HG02884 (cell line): ENCODE results near the gene ARRDC2.
"Not testable (repeated sequence)": the region's sequence is repeated elsewhere in the genome, so short reads cannot be mapped to it uniquely, and the experiment has no call there.

Experiments
- ATAC-seq: cut with Tn5 transposase; IDR thresholded peaks from one replicate; pipeline ENCODE4 v1.9.1; 2021; ENCODE audit warnings: mild to moderate bottlenecking, moderate library complexity; ENCODE audit not compliant: unreplicated experiment

The ARRDC2 gene

DNA sequence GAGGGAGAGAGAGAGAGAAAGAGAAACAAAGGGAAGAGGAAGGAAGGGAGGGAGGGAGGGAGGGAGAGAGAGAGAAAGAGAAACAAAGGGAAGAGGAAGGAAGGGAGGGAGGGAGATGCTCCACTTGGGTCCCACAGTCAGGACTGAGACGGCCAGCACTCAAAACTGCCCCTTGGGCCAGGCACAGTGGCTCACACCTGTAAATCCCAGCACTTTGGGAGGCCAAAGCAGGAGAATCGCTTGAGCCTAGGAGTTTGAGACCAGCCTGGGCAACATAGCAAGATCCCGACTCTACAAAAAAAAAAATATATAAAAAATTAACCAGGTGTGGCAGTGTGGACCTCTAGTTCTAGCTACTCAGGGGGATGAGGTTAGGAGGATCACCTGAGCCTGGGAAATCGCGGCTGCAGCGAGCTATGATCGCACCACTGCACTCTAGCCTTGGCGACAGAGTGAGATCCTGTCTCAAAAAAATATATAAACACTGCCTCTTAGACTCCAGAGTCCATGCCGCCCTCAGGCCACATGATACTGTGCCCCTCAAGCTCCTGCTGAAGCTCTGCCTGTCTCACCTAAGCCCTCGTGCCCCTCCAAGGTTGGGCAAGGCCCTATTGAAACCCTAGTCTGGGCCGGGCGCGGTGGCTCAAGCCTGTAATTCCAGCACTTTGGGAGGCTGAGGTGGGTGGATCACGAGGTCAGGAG, 8.4 kb downstream of the ARRDC2 start:
- ATAC-seq: no peak

DNA sequence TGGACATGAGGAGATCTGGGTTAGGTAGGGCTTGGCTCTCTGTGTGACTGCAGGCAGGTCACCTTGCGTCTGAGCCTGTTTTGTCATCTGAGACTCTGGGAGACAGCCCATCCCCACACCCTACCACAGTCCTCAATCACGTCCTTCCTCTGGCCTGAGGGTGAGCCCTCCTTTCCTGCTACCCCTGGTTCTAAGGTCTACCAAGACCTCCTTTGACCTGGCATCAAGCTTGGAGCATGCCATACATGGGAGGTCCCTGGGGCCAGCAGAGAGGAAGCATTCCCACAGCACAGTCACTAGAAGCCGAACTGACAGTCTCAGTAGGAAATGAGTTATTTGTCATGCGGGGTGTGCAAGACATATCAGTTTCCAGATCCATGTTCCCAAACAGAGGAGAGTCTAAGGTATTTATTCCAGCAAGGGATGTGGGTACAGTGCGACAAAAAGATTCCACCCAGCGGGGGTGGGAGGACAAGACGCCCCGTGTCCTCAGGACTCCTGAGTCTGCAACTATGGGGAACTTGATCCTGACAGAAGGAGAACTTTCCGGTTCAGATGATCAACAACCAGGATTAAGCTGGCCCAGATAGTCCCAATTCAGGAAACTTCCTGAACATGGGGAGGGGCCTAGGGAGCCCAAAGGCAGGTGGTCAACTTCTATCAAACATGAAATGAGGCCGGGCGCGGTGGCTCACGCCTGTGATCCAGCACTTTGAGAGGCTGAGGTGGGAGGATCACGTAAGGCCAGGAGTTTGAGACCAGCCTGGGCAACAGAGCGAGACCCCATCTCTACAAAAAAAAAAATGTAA, 9.5 kb downstream of the ARRDC2 start:
- no peak for ATAC-seq

DNA sequence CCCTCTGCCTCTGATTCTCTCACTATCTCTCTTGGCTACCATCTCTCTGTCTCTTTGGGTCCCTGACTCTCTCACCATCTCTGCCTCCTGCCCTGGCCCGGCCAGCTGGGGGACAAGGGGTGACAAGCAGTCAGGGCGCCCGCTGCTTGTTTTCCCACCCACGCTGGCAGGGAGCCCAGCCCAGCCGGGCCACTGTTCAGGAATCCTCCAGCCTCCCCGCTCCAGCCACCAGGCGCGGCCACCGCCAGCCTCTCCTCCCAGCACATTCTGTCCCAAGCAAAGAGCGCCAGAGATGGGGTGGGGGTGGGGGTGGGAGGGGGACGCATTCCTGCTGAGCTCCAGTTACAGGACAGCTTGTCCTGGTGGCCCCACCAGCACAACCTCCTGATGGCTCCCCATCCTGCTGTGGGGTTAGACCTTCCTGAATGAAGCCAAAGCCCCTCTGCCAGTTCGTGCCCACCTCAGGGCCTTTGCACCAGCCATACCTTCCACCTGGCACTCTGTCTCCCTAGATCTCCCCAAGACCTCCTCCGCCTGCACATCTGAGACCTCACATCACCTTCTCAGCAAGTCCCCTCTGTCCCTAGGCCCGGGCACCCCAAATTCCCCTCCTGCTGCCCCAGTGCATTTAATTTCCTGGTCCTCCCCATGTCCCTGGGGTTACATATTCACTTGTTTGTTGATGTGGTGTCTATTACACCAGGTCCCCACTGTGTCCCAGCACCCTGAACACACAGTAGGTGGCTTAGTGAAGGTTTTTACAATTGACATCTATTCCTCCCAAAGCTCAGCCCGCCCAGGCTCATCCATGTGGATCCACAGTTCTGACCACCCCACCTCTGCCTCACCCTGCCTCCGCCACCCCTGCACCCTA, 12.5 kb downstream of the ARRDC2 start:
- ATAC-seq: no peak

DNA sequence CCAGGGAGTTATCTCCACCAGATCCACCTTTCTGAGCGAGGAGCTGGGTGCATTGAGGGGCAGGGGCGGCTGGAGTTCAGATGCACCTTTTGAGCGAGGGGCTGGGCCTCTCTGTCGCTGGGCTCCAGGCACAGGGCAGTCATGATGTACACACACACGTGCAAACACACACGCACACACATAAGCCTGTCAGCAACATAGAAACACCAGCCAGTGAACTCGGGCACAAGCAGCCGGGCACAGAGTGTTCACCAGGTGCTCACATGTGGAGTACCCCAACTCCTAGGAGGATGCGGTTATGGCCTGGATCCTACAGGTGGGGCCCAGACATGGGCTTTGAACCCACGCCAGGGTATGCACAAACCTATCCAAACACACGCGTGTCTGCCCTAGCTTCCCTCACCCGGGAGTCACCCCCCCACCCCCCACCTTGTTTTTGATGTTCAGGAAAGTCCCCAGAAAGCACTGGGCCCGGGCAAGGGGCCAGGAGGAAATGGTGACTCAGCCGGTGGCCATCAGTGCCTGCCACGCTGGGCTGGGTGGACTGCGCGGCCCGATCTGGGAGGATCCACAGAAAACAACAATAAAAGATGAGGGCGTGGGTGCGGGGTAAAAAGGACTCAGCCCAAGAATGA, 13.3 kb downstream of the ARRDC2 start:
- ATAC-seq: no peak

DNA sequence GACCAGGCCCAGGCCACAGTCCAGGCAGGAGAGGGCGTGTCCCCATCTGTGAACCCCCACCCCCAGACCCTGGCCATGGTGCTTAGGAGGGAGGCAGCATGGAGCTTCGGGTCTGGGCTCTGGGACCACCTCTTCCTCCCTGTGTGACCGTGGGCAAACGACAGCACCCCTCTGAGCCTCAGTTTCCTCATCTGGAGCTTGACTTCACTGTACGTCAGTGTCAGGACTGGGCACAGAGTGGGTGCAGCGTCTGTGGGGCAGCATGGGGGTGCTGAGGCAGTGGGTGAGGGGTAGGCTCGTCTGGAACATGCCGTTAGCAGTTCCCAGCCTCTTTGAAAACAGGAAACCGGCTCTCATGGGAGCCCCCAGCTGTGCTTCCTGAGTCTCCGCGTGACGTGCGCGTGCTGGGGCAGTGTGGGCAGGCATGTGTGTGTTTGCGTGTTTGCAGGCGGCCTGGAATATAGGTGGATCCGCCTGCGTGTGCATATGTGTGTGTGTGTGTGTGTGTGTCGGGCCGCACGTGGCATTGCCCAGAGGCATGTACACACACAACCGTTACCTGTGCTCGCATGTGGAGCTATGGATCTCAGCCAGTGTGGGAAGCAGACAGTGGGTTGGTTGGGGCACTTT, 15.8 kb downstream of the ARRDC2 start:
- no peak for ATAC-seq

DNA sequence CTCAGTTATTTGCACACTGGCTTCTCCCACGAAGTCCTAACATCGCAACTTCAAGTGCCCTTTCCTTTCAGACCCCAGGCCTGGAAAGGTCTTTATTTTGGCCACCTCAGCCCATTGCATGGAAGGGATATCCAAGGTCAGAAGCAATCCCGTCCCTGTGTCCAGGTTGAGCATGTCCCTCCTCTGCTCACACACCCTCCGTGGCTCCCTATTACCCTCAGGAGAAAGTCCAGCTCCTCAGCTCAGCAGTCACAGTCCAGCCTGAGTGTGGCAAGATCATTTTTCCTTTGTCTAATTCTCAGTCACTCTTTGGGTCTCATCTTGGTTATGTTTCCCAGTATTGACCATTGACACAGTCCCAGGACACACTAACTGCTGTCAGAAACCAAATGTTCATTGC, 19.2 kb downstream of the ARRDC2 start:
- no peak for ATAC-seq

DNA sequence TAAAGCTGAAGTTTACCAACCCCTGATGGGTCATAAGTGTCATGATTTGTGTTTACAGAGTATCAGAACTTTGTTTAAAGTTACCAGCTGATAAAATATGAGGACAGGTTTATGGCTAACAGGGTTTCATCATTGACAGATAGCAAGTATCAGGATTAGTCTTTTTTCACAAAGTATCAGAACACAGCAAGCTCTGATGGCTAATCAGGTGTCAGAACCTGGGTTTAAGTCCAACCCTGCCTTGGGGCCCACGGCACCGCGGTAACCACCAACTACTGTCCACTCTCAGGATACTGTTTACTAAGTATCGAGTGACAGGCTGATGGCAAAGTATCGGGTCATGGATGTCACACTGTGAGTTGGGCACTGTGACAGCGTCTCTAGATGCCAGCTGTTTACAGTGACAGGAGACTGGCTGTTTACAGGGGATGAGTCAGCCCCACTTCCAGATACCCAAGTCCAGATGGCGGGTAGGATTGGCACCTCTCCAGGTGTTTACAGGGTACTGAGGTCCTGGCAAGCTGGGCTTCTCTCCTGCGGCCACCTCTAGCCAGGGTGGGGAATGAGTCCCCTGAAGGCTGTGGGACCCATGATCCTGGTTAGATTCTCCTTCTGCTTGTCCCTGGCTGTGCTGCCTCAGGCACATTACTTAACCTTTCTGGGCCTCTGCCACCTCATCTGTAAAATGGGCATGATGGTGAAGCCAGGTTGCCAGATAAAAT, 21.8 kb downstream of the ARRDC2 start:
- ATAC-seq: no peak

DNA sequence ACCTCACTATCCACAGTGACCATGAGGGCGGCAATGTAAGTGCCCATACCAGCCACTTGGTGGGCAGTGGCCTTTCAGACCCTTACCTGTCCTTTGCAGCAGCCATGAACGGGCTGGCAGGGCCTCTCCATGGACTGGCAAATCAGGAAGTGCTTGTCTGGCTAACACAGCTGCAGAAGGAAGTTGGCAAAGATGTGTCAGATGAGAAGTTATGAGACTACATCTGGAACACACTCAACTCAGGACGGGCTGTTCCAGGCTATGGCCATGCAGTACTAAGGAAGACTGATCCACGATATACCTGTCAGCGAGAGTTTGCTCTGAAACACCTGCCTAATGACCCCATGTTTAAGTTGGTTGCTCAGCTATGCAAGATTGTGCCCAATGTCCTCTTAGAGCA, 23.4 kb downstream of the ARRDC2 start:
- not testable (repeated sequence) for ATAC-seq

DNA sequence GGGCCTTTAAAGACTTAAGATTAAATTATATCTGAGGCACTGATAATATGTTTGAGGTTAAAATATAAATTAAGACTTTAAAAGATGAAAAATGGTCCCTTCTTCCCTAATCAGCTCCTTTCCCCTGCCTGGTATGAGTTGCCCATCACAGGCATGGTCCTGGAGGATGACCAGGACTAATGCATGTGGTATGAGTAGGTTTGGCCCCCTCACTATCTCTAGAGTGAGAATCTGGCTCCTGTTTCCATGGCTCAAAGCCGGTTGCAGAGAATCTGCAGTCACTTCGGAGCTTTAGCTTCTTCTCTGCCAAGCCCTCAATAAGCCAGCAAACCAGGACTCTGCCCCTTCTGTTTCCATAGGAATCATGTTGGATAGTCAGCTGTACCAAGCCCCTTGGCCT, 24.1 kb downstream of the ARRDC2 start:
- not testable (repeated sequence) for ATAC-seq

DNA sequence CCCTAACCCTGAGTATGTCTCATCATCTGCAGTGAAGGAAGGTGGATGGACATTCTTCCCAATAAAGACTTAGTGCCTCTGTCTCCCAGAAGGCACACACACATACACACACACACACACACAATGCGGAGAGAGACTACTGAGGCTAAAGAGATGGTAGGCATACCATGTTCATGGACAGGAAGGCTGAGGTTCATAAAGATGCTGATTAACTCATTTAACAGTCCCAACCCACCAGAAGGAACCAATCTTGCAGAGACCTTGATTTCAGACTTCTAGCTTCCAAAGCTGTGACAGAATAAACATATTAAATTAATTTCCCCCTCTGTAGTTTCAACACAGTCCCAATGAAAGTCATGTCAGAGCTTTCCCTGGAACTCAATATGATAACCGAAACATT, 33.1 kb downstream of the ARRDC2 start:
- no peak for ATAC-seq

DNA sequence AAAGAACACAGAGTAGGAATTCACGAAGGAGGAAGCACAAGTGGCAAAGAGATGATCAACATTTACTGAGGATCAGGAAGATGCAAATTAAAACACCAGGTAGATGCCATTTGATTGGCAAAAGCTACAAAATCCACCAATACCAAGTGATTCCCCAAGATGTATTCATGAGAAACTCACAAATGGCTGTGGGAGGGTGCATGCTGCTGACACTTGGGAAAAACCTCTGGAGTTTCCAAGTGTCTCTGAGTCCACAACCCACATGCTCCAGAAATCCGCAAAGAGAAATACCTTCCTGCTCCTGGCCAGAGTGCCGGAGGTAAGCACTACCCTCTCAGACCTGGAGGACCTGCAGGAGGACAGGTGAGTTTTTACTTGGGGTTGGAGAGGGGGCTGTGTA, 35.7 kb downstream of the ARRDC2 start:
- no peak for ATAC-seq

DNA sequence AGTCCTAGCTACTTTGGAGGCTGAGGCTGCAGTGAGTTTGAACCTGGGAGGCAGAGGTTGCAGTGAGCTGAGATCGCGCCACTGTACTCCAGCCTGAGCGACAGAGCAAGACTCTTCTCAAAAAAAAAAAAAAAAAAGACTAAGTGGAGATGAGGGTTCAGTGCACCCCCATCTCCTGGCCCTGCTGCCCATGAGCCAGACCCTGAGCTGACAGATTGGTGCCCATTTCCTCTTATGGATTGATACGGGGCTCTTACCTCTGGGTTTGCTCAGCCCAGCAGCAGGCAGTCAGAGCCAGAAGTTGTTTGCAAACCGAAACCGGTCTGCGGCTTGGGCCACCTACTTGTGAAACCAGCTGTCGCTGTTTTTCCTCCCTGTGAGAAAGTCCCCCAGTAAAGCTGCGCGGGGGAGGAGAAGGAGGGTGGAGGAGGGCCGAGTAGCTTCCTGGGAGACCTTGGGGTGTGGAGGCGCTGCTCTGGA, 36.9 kb downstream of the ARRDC2 start:
- ATAC-seq: peak; percentile 82

DNA sequence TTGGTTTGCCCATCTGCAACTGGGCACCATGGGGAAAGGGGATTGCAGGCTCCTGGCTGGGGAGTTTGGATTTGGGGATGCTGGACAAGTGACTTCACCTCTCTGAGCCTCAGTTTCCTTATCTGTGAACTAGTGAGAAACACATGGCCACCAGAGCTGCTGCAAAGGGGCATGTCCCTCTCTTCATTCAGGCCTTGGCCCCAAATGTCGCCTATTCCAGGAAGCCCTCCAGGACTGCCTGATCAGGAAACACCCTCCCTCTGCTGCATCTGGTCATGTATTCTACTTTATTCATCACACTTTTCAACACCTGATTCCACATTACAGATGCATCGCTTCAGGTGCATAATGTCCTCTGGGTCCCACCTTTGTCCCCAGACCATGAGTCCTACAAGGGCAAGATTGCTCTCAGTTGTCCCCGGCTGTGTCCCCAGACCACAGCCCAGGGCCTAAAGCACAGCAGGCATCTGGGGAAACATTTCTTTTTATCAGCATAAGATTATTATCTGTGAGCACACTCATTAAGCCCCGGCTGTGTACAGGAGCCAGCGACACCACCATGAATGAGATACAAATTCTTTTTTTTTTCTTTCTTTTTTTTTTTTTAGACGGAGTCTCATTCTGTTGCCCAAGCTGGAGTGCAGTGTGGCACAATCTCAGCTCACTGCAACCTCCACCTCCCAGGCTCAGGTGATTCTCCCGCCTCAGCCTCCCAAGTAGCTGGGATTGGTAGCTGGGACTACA, 37.5 kb downstream of the ARRDC2 start:
- ATAC-seq: no peak

DNA sequence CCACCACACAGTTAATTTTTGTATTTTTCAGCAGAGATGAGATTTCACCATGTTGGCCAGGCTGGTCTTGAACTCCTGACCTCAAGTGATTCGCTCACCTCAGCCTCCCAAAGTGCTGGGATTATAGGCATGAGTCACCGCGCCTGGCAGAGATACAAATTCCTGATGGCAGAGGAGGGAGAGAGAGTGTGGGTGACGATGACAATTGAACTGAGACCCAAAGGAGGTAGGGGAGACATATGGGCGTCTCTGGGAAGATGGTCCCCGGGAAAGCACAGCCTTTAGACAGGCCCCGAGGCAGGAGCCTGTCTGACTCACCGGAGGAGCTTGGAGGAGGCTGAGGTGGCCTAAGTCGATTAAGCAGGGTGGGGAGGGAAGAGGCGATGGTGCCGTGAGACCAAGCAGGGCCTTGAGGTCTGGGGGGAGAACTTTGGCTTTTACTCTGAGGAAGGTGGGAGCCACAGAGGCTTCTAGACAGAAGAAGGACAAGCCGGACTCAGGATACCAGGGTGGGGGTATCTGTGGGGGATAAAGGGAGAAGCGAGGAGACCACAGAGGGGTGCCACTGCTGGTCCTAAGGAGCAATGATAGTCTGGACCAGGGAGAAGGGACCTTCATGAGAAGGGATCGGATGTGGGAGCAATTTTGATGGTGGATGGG, 38.2 kb downstream of the ARRDC2 start:
- ATAC-seq: no peak

DNA sequence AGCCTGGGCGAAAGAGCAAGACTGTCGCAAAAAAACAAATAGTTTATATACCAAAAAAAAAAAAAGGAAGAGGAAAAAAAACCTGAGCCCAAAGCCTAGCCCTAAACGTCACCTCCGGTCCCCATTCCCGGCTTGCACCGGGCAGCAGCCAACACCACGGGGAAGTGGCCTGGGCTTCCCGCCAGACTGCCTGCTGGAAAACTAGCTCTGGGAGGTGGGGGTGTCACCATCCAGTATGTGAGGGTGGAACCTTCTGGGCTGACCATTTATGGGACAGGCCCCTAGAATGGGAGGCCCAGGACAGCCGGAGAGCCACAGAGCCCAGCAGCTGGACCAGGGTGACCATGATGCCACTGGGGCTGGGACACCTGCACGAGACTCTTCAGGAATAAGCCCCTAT, 41.4 kb downstream of the ARRDC2 start:
- ATAC-seq: no peak

DNA sequence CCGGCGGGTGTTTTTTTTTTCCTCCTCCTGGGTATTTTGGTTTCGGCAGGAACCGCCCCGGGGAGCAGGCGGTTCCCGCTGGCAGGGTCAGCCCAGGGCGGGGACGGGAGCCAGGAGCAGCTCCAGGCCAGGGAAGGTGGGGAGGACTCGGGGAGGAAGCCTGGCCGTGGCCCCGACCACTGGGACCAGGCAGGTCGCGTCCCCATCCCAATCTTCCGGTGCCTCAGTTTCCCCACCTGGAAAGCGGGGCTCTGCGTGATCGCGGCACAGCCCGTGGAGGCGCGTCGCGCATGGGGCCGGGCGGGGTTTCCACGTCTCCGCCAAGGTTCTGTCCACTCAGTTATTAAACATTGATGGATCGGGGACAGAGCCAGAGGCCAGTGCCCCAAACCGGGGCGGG, 43.9 kb downstream of the ARRDC2 start:
- ATAC-seq: no peak

DNA sequence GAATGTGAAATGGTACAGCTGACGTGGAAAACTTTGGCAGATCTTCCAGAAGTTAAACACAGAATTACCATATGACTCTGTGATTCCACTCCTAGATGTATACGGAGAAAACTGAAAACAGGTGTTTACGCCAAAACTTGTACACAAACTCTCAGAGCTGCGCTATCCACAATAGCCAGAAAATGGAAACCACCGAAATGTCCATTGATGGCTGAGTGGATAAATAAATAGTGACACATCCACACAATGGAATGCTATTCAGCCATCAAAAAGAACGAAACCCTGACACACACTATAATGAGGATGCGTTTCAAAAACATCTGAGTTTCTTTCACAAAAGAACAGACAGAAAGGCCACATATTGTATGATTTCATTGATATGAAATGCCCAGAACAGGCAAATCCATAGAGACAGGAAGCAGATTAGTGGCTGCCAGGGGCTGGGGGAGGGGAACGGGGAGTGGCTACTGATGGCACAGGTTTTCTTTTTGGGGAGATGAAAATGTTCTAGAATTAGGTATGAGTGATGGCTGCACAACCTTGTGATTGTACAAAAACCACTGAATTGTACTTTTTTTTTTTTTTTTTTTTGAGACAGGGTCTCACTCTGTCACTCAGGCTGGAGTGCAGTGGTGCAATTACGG, 45.7 kb downstream of the ARRDC2 start:
- no peak for ATAC-seq

DNA sequence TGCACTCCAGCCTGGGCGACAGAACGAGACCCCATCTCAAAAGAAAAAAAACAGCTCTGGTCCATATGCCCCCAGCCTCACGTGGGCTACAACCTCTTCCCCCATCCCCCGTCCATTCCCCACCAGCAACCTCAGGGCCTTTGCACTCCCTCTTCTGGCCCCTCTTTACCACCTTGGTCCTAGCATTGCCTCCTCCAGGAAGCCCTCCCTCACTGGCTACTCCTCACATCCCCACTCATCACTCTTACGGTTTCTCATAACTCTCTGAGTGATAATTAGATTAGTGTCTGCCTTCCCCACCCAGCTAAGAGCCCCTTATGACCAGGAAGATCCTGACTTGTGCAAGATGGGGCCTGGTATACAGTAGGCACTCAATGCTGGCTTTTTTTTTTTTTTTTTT, 48.0 kb downstream of the ARRDC2 start:
- no peak for ATAC-seq
